ENCODE results near the gene ADGRL3.
"Not testable (repeated sequence)": the region's sequence is repeated elsewhere in the genome, so short reads cannot be mapped to it uniquely, and the experiment has no call there.

Gene ADGRL3

GRCh38 chr4:61756937-61757336 is 556.8 kb downstream of the ADGRL3 start:
- not testable (repeated sequence) for DNase-seq (ENCODE audit: low spot score)

DNA sequence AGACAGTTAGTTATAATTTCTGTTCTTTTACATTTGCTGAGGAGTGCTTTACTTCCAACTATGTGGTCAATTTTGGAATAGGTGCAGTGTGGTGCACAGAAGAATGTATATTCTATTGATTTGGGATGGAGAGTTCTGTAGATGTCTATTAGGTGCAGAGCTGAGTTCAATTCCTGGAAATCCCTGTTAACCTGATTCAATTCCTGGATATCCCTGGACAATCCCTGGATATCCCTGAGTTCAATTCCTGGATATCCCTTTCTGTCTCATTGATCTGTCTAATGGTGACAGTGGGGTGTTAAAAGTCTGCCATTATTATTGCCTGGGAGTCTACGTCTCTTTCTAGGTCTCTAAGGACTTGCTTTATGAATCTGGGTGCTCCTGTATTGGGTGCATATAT is 557.9 kb downstream of the ADGRL3 start:
- not testable (repeated sequence) for DNase-seq (ENCODE audit: low spot score)

DNA sequence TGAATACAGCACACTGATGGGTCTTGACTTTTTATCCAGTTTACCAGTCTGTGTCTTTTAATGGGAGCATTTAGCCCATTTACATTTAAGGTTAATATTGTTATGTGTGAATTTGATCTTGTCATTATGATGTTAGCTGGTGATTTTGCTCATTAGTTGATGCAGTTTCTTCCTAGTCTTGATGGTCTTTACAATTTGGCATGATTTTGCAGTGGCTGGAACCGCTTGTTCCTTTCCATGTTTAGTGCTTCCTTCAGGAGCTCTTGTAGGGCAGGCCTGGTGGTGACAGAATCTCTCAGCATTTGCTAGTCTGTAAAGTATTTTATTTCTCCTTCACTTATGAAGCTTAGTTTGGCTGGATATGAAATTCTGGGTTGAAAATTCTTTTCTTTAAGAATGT is 558.5 kb downstream of the ADGRL3 start:
- not testable (repeated sequence) for DNase-seq (ENCODE audit: low spot score)

- DNase-seq (ENCODE audit: low spot score) = not testable (repeated sequence)
These were observed 559.1 kb downstream of the ADGRL3 start for GRCh38 chr4:61759245-61759644.

GRCh38 chr4:61759885-61760284 is 559.8 kb downstream of the ADGRL3 start:
- not testable (repeated sequence) for DNase-seq (ENCODE audit: low spot score)

GRCh38 chr4:61760820-61761219 is 560.7 kb downstream of the ADGRL3 start:
- no peak for DNase-seq (ENCODE audit: low spot score)

GRCh38 chr4:61762722-61763627 is 562.8 kb downstream of the ADGRL3 start:
- DNase-seq (ENCODE audit: low spot score) = no peak

- no peak for DNase-seq (ENCODE audit: low spot score)
These were observed 563.6 kb downstream of the ADGRL3 start for GRCh38 chr4:61763682-61764081.

DNA sequence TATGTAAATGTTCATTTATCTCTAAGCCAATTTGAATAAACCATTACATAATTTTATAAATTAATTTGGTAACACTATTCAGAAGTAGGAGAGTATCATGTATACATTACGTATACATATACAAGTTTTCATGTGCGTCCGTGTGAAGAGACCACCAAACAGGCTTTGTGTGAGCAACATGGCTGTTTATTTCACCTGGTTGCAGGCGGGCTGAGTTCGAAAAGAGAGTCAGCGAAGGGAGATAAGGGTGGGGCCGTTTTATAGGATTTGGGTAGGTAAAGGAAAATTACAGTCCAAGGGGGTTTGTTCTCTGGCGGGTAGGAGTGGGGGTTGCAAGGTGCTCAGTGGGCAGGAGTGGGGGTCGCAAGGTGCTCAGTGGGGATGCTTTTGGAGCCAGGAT is 564.0 kb downstream of the ADGRL3 start:
- not testable (repeated sequence) for DNase-seq (ENCODE audit: low spot score)

DNA sequence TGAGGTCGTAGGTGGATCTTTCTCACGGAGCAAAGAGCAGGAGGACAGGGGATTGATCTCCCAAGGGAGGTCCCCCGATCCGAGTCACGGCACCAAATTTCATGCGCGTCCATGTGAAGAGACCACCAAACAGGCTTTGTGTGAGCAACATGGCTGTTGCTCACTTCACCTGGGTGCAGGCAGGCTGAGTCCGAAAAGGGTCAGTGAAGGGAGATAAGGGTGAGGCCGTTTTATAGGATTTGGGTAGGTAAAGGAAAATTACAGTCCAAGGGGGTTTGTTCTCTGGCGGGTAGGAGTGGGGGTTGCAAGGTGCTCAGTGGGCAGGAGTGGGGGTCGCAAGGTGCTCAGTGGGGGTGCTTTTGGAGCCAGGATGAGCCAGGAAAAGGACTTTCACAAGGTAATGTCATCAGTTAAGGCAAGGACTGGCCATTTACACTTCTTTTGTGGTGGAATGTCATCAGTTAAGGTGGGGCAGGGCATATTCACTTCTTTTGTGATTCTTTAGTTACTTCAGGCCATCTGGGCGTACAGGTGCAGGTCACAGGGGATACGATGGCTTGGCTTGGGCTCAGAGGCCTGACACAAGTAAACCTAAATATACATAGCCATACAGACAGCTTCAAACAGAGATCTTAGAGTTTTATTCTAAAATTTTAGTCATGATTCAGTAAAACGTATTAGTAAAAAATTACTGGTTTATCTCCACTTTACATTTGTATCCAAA is 569.5 kb downstream of the ADGRL3 start:
- DNase-seq (ENCODE audit: low spot score) = not testable (repeated sequence)

- DNase-seq (ENCODE audit: low spot score) = no peak
These were observed 570.3 kb downstream of the ADGRL3 start for GRCh38 chr4:61770456-61770855.

DNA sequence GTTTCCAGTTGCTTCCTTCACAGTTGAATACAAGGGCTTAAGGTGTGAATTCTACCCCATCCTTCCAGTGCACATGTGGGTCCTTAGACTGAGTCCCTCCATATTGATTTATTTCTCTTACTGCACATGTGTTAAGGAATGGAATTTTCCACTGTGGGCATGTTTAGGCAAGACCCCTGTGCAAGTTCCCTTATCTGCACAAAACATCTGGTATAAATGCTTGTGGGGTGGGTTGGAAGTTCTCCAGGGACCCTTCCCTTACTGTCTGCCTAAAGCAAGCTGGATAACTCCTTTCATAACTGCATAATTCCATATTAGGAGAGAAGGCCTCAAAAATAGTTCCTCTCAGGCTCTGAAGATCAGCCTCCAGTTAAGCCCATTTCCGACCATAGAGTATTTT is 570.9 kb downstream of the ADGRL3 start:
- no peak for DNase-seq (ENCODE audit: low spot score)

GRCh38 chr4:61772126-61772525 is 572.0 kb downstream of the ADGRL3 start:
- DNase-seq (ENCODE audit: low spot score) = peak; percentile 30

DNA sequence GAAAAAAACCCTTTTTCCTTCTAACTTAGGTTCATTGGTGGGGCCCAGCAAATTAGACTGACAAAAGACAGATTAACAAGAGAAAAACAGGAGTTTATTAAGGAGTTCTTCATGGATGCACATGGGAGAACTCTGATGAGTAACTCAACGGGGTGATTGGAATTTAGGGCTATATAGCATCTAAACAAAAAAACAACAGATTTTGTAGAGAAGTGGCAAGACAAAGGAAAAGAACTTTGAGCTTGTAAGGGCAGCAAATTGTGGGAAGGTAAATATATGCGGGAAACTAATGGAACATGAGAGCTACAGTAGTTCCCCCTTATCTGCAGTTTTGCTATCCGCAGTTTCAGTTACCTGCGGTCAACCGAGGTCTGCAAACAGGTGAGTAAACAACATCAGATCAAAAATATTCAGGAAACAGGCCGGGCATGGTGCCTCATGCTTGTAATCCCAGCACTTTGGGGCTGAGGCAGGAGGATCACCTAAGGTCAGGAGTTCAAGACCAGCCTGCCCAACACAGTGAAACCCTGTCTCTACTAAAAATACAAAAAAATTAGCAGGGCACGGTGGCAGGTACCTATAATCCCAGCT is 573.6 kb downstream of the ADGRL3 start:
- DNase-seq (ENCODE audit: low spot score) = no peak

DNA sequence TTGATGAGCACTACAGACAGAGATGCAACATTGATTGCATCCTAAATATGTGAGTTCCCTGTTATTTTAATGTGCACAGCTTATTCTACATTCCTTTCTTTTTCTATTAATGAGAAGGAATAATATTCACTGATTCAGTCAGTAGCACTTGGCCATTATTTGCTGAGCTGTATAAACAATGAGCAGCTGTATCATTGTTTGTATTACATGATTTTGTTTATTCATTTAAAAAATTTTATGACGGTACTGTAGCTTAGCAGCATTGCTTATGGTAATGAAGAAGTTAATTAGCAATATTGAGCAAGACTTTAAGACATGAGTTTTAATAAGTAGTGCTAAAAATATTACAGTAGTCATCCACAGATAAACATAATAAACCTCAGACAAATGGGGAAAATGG is 582.0 kb downstream of the ADGRL3 start:
- no peak for DNase-seq (ENCODE audit: low spot score)

- DNase-seq (ENCODE audit: low spot score) = no peak
These were observed 582.9 kb downstream of the ADGRL3 start for GRCh38 chr4:61783050-61783449.

- no peak for DNase-seq (ENCODE audit: low spot score)
These were observed 585.6 kb downstream of the ADGRL3 start for GRCh38 chr4:61785761-61786160.

- no peak for DNase-seq (ENCODE audit: low spot score)
These were observed 586.1 kb downstream of the ADGRL3 start for GRCh38 chr4:61786211-61786610.

DNA sequence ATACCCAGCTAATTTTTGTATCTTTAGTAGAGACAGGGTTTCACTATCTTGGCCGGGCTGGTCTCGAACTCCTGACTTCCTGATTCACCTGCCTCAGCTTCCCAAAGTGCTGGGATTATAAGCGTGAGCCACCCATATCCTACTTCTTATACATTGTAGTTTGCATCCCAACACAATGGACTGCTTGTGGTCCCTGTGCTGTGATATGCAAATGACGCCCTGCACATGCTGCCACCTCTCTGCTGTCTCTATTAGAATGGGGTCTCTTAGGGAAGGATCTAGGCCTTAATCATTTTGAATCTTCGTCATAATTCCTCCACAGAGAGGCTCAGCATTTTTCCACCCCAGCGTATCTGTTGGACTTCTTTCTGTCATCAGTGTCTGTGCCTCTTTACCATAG is 595.9 kb downstream of the ADGRL3 start:
- DNase-seq (ENCODE audit: low spot score) = no peak

DNA sequence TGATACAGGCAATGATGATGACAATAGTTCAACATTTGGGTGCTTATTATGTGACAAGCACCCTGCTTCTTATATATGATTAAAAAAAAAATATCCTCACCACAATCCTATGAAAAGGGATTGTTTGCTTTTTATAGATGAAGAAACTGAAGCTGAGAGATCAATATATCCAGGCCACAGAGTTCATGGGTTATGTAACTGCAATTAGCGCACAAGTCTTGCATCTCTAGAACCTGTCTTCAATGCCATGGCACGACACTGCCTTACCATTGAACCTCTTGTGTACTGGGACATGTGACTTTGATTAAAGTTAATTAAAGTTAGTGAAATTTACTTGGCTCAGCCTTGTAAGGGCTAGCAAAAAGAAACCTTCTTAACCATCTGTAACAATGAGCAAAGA is 599.7 kb downstream of the ADGRL3 start:
- DNase-seq (ENCODE audit: low spot score) = no peak

DNA sequence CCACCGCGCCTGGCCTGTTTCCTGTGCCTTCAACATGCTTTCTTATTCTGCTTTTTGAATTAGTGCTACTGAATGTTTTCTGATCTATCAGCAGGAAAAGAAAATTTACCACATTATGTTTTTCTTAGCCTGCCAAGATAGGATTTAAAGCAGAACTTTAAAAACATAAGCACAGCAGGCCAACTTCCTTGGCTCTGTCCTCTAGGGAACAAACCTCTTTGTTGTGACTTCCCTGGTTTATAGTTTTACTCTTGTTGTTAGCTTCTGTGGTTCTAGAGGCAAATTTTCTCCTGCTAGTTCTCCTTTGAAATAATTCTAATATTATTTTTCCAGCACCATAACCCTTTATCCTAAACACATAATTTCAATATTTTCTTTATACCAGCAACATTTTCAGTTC is 605.1 kb downstream of the ADGRL3 start:
- DNase-seq (ENCODE audit: low spot score) = no peak

DNA sequence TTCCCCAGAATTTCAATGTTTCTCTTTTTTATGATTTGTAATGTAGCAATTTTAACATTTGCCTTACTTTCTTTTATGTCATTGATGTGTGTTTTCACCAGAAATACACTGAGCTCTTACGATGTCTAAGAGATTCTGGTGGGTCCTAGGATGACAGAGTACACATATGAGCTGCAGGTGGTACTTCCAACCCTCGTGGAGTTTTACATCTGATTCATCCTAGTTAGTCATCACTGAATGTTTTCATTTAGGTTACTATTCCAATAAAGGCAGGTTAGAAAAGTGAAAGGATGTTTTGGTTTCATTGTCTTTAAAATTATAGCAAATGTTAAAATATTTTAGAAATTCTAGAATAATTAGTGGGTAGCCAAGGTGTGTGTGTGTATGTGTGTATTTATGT is 605.9 kb downstream of the ADGRL3 start:
- no peak for DNase-seq (ENCODE audit: low spot score)

GRCh38 chr4:61812171-61812570 is 612.0 kb downstream of the ADGRL3 start:
- DNase-seq (ENCODE audit: low spot score) = no peak
